Measurements from ENCODE around the gene ELOVL4. TPM values are rescaled to one million over a fixed set of nuclear protein-coding genes. Genes with fewer than 3 reads are reported as not detected.
A peak's percentile ranks its signal among the peaks of the same experiment; 100 is the strongest.

The ELOVL4 gene
- total RNA-seq, 1 donor from 2014 or later: 2.9 TPM

- DNase-seq (ENCODE audit: extremely low spot score in 2 of 2): no peak
- no peaks in the 10 kb centered on the region for H3K9me3 ChIP-seq
- H3K4me1 ChIP-seq: peaks cover 5% of the 10 kb centered on the region
- no peak overlapping the region for H3K27ac ChIP-seq
- intact Hi-C loops (cut with DNase I): no loop called here
- no peaks in the 10 kb centered on the region for H3K36me3 ChIP-seq
- H3K27me3 ChIP-seq: no peaks in the 10 kb centered on the region
- TF ChIP-seq POLR2AphosphoS5 (IDR thresholded peaks at IDR 0.05; ENCODE audit: insufficient read depth in 1 of 2, low read depth in 1 of 2): peak in 1 of 2 donors; percentile 43
- no peak for TF ChIP-seq POLR2A (IDR thresholded peaks at IDR 0.05)
- H3K4me3 ChIP-seq: no peak overlapping the region
Measured at GRCh38 chr6:79898076-79898475, 49.3 kb downstream of the ELOVL4 start.

GRCh38 chr6:79896075-79896449 lies 51.3 kb downstream of the ELOVL4 start:
- Histone ChIP-seq H3K27me3 (no peaks in the 10 kb centered on the region), H3K36me3 (no peaks in the 10 kb centered on the region), H3K4me3 (no peak overlapping the region), H3K9me3 (no peaks in the 10 kb centered on the region), H3K27ac (no peak overlapping the region), H3K4me1 (peaks cover 5% of the 10 kb centered on the region)
- no peak for DNase-seq (ENCODE audit: extremely low spot score in 2 of 2)
- intact Hi-C loops (cut with DNase I): no loop called here
- TF ChIP-seq POLR2AphosphoS5 (IDR thresholded peaks at IDR 0.05; ENCODE audit: insufficient read depth in 1 of 2, low read depth in 1 of 2) (no peak), CTCF (IDR thresholded peaks at IDR 0.05) (no peak), POLR2A (IDR thresholded peaks at IDR 0.05) (no peak)

- Histone ChIP-seq H3K36me3 (no peaks in the 10 kb centered on the region), H3K9me3 (no peaks in the 10 kb centered on the region), H3K27ac (no peak overlapping the region), H3K4me1 (peaks cover 5% of the 10 kb centered on the region), H3K4me3 (no peak overlapping the region), H3K27me3 (no peaks in the 10 kb centered on the region)
- no peak for DNase-seq (ENCODE audit: extremely low spot score in 2 of 2)
- intact Hi-C loops (cut with DNase I): no loop called here
- TF ChIP-seq POLR2A (IDR thresholded peaks at IDR 0.05) (no peak), POLR2AphosphoS5 (IDR thresholded peaks at IDR 0.05; ENCODE audit: insufficient read depth in 1 of 2, low read depth in 1 of 2) (no peak), CTCF (IDR thresholded peaks at IDR 0.05) (no peak)
Measured at GRCh38 chr6:79895382-79896074, 51.8 kb downstream of the ELOVL4 start.

GRCh38 chr6:79894939-79895338 lies 52.4 kb downstream of the ELOVL4 start:
- no peaks in the 10 kb centered on the region for H3K9me3 ChIP-seq
- H3K4me3 ChIP-seq: no peak overlapping the region
- H3K36me3 ChIP-seq: no peaks in the 10 kb centered on the region
- peaks cover 5% of the 10 kb centered on the region for H3K4me1 ChIP-seq
- TF ChIP-seq POLR2A (IDR thresholded peaks at IDR 0.05): no peak
- TF ChIP-seq POLR2AphosphoS5 (IDR thresholded peaks at IDR 0.05; ENCODE audit: insufficient read depth in 1 of 2, low read depth in 1 of 2): no peak
- TF ChIP-seq CTCF (IDR thresholded peaks at IDR 0.05): no peak
- H3K27ac ChIP-seq: no peak overlapping the region
- no peak for DNase-seq (ENCODE audit: extremely low spot score in 2 of 2)
- intact Hi-C loops (cut with DNase I): no loop called here
- H3K27me3 ChIP-seq: no peaks in the 10 kb centered on the region

GRCh38 chr6:79888587-79888986 lies 58.8 kb downstream of the ELOVL4 start:
- Histone ChIP-seq H3K9me3 (no peaks in the 10 kb centered on the region), H3K4me3 (no peak overlapping the region), H3K4me1 (no peaks in the 10 kb centered on the region), H3K27ac (no peak overlapping the region), H3K27me3 (no peaks in the 10 kb centered on the region), H3K36me3 (no peaks in the 10 kb centered on the region)
- intact Hi-C loops (cut with DNase I): no loop called here
- DNase-seq (ENCODE audit: extremely low spot score in 2 of 2): no peak
- TF ChIP-seq POLR2A (IDR thresholded peaks at IDR 0.05) (no peak), CTCF (IDR thresholded peaks at IDR 0.05) (no peak), POLR2AphosphoS5 (IDR thresholded peaks at IDR 0.05; ENCODE audit: insufficient read depth in 1 of 2, low read depth in 1 of 2) (no peak)

Measured in vagina (tissue), 2 donors.